PFSK-1 (cell line): ENCODE measurements around the gene RABIF.

Experiments used
- FOXP2 ChIP-seq: optimal IDR thresholded peaks from 2 replicates; pipeline ENCODE3; 2011; ENCODE audit warnings: borderline replicate concordance, control low read depth, inconsistent platforms; ENCODE audit not compliant: insufficient read depth; ENCODE audit errors: extremely low read length, extremely low read depth
- POLR2AphosphoS5 ChIP-seq: IDR thresholded peaks from 2 replicates; pipeline ENCODE4 v1.6.1; 2012; ENCODE audit warnings: low read depth, mild to moderate bottlenecking, control low read depth, low read length, moderate library complexity
- REST ChIP-seq, 2 experiments: IDR thresholded peaks; 2 replicates each; pipeline versions ENCODE4 v1.6.1 to v1.8.0; 2011 to 2012; ENCODE audit warnings: low read depth in 2 of 2, low read length in 2 of 2, control low read depth in 1 of 2, inconsistent platforms in 1 of 2, mild to moderate bottlenecking in 1 of 2, moderate library complexity in 1 of 2; ENCODE audit not compliant: insufficient read depth in 1 of 2
- SIN3A ChIP-seq: IDR thresholded peaks from 2 replicates; pipeline ENCODE4 v1.6.1; 2012; ENCODE audit warnings: mild to moderate bottlenecking, low read length, moderate library complexity, borderline replicate concordance; ENCODE audit not compliant: insufficient read depth
- TAF1 ChIP-seq: IDR thresholded peaks from 2 replicates; pipeline ENCODE4 v1.6.1; 2012; ENCODE audit warnings: low read length, control low read depth, borderline replicate concordance; ENCODE audit not compliant: insufficient read depth

- TF ChIP-seq POLR2AphosphoS5 (no peak), SIN3A (no peak), TAF1 (no peak), REST (IDR thresholded peaks at IDR 0.05; ENCODE audit: insufficient read depth in 1 of 2, low read depth in 2 of 2, low read length in 2 of 2) (no peak), FOXP2 (no peak)
Measured at GRCh38 chr1:202908998-202909397, 20.0 kb upstream of the RABIF start.
